GM21447 (cell line): ENCODE data around the gene PLPP2.
"Not testable (repeated sequence)": the region's sequence is repeated elsewhere in the genome, so short reads cannot be mapped to it uniquely, and the experiment has no call there.

Experiments used
- ATAC-seq: cut with Tn5 transposase; IDR thresholded peaks from one replicate; pipeline ENCODE4 v1.9.1; 2021; ENCODE audit not compliant: unreplicated experiment

The PLPP2 gene

DNA sequence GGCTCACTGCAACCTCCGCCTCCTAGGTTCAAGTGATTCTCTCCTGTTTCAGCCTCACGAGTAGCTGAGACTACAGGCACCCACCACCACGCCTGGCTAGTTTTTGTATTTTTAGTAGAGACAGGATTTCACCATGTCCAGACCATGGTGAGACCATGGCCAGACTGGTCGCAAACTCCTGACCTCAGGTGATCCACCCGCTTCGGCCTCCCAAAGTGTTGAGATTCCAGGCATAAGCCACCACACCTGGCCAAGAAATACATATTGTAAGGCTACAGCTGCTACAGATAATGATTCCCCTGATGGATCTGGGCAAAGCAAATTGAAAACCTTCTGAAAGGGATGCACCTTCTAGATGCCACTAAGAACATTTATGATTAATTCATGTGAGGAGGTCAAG, 17.8 kb downstream of the PLPP2 start:
- no peak for ATAC-seq

DNA sequence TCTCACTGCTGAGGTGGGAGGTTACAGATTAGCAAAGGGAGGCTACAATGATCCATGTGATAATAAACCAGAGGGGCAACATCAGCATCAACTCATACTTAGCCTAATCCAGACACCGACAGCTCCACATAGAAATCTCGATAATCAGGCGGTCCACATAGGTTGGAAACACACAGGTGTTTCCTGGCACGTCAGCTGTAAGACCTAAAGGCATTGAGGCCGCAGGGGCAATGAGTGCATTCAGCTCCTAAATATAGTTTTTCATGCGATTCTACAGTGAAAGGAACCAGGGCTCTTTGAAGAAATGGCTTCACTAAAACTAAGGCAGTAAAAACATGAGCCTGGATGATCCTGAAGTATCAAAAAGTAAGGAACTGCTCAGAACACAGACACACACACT, 19.3 kb downstream of the PLPP2 start:
- no peak for ATAC-seq

DNA sequence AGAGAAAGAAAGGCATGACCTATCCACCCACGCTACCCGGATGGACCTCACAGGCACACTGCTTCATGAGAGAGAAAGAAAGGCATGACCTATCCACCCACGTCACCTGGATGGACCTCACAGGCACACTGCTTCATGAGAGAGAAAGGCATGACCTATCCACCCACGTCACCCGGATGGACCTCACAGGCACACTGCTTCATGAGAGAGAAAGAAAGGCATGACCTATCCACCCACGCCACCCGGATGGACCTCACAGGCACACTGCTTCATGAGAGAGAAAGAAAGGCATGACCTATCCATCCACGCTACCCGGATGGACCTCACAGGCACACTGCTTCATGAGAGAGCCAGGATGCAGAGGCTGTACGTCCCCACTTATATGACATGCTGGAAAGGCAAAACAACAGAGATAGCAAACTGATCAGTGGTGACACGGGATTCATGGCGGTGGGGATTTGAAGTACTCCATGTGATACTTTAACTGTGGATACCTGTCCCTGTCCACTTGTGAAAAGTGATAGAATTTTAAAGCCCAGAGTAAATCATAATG, 20.4 kb downstream of the PLPP2 start:
- ATAC-seq, result not testable (repeated sequence)

DNA sequence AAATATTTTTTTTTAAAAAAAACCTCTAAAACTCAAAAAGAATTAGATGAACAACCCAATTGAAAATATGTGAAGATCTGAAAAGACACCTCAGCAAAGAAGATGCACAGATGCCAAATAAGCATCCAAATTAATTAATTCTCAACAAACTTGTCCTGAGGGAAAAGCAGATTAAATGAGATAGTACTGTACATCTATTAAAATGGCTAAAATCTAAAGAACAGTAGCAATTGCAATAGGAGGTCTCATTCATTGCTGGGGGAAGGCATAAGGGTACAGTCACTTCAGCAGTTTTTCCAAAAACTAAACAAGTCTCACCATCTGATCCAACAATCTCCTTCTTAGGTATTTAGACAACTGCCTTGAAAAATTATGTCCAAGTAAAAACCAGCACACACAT, 22.0 kb downstream of the PLPP2 start:
- no peak for ATAC-seq

DNA sequence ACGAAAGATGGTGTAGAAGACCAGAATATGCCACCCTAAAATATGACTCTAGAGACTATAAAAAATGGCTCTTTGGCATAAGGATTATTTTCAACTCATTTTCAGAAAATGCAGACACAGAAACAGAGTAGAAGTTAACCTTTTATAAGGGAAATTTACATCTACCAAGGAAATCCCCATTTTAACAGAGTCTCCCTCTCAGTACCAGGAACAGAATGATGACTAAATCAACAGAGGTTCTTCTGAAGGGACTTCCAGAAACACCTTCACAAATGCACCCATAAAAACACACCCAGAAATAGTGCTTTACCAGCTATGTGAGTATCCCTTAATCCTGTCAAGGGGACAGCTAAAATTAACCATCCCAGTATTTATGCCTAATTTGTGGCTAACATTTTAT, 29.1 kb downstream of the PLPP2 start:
- ATAC-seq, result no peak

DNA sequence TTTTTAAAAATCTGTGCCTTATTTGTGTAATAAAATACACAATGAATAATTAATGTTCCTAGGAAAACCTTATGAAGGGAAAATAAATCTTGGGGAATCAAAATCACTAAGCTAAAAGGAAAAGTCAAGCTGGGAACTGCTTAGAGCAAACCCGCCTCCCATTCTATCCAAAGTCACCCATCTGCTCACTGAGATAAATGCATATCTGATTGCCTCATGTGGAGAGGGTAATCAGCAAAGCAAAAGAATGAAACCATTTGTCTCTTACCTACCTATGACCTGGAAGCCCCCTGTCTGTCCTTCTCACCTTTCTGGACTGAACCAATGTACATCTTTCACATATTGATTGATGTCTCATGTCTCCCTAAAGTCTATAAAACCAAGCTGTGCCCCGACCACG, 34.4 kb downstream of the PLPP2 start:
- not testable (repeated sequence) for ATAC-seq

DNA sequence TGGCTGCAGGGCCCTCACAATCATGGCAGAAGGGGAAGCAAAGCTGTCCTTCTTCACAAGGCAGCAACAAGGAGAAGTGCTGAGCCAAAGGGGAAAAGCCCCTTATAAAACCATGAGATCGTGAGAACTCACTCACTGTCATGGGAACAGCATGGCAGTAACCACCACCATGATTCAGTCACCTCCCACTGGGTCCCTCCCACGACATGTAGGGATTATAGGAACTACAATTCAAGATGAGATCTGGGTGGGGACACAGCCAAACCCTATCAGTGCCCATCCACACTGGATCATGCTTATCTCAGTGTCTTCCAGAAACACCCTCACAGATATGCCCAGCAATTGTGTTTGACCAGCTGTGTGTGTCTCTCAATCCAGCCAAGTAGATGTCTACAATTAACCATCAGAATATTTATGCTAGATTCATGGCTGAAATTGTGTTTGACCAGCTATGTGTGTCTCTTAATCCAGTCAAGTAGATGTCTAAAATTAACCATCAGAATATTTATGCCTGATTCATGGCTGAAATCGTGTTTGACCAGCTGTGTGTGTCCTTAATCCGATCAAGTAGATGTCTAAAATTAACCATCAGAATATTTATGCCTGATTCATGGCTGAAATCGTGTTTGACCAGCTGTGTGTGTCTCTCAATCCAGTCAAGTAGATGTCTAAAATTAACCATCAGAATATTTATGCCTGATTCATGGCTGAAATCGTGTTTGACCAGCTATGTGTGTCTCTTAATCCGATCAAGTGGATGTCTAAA, 38.6 kb downstream of the PLPP2 start:
- not testable (repeated sequence) for ATAC-seq

DNA sequence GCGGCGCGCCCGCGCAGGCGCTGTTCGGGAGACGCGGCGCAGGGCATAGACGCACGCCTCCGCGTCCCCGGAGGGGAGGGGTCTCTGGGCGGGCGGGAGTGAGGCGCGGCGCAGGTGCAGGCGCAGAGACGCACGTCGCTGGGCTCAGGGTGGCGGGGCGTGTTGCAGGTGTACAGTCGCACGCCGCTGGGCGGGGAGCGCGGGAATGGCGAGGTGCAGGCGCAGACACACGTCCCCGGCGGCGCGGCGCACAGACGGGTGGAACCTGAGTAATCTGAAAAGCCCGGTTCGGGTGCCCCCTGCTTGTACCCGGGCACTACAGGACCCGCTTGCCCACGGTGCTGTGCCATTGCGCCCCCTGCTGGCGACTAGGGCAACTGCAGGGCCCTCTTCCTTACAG, 44.7 kb downstream of the PLPP2 start:
- no peak for ATAC-seq

DNA sequence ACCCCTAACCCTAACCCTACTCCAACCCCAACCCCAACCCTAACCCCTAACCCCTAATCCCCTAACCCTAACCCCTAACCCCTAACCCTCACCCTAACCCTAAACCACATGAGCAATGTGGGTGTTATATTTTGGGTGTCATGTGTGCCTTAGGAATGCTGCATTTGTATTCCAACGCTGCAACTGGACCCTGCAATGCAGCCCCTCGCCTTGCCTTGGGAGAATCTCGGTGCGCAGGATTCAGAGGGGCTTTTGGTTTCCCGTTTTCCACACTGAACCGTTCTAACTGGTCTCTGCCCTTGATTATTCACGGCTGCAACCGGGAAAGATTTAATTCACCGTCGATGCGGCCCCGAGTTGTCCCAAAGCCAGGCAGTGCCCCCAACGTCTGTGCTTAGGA, 45.3 kb downstream of the PLPP2 start:
- ATAC-seq, result not testable (repeated sequence)

DNA sequence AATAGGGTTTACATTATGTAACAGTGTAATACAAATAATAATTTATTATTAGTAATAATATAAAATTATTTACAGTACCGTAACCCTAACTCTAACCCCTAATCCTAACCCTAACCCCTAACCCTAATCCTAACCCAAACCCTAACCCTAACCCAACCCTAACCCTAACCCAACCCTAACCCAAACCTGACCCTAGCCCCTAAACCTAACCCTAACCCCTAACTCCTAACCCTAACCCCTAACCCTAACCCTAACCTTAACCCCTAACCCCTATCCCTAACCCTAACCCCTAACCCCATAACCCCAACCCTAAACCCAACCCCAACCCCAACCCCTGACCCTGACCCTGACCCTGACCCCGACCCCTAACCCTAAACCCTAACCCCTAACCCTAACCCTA, 45.7 kb downstream of the PLPP2 start:
- no peak for ATAC-seq
